Measurements from ENCODE around the gene DENND2D.

DENND2D gene

DNA sequence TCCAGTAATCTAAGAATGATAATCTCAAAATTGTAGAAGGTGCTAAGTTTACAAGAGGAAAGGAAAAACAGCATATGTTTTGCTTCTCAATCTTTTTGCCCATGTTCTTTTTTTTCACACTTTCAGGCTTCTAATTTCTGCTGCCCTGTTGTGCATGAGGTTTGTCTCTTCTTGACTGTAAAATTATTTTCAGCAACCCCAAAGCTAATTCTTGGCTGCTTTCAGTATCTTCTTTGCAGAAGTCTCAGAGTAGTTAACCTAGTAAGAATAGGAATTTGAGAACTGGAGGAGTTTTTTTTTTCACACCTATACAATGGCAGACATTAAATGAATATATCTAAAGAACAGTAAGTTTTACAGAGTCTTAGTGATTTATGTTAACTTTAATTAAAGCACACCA lies 26.4 kb downstream of the DENND2D start:
- DNase-seq = no peak

DNA sequence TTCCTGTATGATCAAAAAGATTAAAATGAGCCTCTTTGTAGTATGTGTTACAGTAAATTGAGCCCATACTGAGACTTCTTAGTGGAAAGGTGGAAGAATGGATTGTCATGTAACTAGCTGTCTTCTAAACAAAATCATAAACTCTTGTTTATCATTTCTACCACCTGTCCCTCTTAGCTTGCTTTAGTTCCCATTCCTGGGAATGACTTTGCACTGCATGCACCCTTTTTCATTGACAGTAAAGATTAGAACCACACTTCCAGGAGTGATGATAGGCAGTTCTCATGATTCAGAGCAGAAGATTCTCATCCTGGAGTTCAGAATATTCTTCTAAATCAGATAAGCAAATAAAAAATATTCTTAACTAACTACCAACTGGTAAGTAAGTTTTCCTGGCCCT lies 28.0 kb downstream of the DENND2D start:
- no peak for DNase-seq

DNA sequence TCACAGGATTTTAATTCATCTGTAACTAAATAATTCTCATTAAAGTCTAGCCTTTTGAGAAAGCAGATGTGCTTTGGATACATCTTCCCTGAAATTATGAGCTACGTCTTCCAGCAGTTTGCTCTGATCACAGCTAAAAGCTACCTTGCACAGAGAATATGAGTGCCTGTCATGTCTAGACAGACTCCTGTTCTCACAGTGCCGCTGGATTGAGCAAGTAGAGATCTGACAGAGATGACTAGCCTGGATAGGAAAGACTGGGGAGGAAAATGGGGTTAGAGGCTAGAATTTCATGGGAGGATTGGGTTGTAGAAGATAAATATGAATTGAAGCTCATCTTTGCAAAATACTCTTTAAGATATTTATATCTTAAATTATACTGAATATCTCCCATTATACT lies 36.3 kb downstream of the DENND2D start:
- no peak for DNase-seq

DNA sequence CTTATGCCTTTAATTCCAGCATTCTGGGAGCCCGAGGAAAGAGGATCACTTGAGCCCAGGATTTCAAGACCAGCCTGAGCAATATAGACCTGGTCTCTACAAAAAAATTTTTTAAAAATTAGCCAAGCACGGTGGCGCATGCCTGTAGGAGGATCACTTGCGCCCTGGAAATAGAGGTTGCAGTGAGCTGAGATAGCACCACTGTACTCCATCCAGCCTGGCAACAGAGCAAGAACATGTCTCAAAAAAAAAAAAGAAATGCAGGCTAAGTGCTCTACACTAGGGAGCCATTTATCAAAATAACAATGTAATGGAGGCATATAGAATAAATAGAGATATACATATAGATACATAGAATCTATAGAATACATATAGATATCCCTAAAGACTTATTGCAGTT lies 37.1 kb downstream of the DENND2D start:
- DNase-seq = no peak

DNA sequence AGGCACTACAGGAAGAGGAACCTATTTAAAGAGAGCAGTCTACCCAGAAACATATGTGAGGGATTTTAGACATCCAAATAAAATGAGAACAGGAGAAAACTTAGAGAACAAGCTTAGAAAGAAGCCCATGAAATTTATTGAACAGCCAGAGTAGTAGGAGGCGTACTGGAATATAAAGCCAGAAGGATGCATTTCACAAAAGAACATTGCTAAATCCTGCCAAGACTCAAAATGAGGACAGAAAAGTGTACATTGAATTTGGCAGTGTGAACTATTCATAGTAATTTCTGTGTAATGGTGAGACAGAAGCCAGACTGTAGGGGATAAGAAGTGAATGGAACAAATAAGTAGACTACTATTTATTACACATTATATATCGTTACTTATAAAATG lies 38.0 kb downstream of the DENND2D start:
- DNase-seq = no peak

DNA sequence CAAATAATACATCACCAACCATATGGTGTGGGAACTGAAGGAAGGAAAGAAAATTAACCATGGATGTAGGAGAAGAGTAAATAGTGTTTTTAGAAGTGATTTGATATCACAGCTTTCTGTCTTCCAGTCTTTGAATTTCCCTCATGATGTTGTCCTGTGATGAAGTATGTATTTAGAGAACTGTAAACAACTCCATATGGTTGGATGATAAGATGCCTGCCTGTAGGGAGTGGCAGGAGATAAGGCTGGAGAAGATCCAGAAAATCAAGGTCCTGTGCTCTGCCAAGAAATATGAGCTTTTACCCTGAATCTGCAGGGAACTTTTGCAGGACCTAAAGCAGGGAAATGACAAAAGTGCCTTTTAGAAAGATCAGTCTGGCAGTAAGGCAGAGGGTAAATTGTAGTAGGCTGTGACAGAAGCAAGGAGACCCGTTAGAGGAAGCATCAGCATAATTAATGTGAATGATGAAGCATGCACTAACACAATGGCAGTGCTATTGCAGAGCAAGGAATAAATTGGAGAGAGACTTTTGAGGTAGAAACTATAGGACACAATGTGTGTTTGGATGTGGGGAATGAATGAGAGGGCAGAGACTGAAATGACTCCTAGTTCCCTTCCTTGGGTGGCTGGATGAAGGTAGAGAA lies 38.5 kb downstream of the DENND2D start:
- no peak for DNase-seq

DNA sequence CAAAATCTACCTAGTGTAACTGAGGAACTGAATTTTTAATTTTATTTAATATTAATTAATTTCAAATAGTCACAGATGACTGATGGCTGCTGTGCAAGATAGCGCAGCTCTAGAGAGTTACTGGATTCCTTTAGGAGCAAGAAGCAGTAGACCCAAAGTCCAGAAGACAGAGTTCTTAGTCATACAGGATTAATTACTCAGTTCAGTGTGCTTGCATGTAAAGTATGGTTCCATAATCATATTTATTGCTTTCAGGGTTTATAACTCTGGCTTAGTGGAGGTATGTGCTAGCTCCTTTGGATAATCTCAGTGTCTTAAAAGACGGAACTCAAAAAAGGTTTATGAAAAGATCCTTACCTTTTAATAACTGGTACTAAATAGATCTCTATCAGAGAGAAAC lies 43.0 kb downstream of the DENND2D start:
- DNase-seq = no peak

DNA sequence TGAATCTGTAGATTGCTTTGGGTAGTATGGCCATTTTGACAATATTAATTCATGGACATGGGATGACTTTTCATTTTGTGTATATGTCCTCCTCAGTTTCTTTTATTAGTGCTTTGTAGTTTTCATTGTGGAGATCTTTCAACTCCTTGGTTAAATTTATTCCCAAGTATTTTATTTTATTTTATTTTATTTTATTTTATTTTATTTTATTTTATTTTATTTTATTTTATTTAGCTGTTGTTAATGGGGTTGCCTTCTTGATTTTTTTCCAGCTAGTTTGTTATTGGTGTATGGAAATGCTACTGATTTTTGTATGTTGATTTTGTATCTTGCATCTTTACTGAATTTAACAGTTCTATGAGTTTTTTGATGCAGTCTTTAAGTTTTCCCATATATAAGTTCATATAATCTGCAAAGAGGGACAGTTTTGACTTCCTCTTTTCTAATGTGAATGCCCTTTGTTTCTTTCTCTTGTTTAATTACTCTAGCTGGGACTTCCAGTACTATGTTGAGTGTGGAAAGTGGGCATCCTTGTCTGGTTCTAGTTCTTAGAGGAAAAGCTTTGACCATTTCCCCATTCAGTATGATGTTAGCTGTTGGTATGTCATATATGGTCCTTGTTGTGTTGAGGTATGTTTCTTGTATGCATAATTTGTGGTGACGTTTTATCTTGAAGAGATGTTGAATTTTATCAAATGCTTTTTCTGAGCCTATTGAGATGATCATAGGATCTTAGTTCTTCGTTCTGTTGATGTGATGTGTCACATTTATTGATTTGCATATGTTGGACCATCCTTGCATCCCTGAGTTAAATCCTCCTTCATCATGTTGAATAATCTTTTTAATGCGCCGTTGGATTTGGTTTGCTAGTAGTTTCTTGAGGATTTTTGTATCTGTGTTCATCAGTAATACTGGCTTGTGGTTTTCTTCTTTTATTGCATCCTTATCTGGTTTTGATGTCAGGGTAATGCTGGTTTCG lies 46.1 kb downstream of the DENND2D start:
- DNase-seq = no peak

DNA sequence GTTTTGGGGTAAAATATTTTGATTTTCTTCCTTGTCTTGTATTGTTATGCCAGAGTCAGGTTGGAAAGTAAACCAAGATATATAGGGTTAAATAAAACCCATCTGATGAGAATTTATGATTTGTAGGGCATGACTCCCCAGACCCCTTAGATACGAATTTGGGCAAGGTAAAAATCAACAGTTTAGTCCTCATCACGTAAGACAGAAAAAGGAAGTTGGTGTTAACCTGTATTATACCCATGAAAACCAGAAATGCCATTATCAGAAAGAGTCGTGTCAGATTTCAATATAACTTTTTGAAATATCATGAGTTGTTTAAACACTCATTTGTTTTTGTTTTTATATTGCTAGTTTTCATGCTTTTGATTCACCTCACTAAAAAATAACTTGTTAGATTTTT lies 48.6 kb downstream of the DENND2D start:
- no peak for DNase-seq

DNA sequence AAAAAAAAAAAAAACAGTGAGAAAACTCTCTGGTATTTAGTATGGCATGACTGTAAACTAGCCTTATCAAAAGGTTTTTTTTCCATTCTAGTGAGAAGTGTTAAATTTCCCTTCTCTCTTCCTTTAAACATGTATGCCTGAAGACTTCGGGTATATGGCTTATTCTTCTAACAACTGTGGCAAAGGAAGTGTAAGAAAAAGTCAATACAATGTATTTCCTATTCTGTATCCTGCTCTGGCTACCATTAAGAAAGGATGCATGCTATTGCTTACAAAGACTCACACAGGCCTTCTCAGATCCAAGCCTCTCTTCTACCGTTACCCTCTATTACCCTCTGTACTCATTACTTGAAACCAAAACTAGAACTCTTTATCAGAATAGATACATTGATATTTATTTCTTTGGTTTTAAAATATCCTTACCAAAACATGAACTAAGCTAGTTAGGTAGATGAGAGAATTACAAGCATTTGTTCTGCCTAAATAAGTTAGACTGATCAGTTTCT lies 52.0 kb downstream of the DENND2D start:
- no peak for DNase-seq

DNA sequence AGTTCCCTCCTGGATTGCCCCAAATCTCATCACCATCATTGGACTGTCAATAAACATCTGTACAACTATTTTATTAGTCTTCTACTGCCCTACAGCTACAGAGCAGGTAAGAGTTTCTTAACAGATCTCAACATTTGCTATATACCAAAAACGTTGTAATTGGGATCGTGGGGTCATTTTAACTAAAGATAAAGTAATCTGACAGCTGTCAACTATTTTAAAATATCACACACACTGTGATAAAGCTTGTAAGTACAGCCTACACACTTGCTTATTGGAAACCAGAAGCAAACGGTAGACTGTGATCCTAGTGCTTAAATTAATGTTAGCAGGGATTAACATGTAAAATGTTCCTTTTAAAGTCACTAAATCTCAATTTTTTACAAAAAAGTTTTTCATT lies 52.5 kb downstream of the DENND2D start:
- no peak for DNase-seq

DNA sequence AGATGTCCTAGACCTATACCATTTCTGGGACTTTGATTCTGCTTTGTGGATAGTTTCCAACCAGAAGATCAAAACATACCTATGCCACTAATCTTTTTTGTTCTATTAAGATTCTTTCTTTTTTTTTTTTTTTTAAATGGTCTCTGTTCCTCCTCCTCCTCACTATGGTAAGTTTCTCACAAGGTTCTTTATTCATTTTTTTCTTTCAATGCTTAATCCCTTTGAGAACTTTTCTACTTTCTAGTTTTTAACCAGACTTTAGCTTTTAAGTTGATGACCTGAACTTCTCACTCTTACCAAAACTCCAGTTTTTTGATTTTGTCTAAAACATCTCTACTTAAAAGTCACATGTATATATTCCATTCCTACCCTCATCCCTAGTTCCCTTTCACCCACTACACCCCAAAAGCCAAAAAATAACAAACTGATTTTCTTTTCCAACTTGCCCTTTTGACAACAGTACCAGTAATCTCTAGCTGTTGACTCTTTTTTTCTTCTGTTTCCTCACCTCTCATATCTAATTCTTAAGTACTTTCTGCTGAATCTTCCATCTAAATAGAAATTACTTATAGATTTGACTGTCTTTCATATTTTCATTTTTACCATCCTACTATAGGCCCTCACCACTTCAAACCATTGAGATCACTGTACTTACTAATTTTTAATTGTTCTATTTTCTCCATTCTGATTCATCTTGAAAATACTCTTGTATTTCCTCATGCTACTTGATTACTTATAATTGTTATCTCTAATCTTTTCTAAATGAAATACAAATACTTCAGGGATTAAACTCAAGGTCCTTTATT lies 54.3 kb downstream of the DENND2D start:
- DNase-seq = no peak

DNA sequence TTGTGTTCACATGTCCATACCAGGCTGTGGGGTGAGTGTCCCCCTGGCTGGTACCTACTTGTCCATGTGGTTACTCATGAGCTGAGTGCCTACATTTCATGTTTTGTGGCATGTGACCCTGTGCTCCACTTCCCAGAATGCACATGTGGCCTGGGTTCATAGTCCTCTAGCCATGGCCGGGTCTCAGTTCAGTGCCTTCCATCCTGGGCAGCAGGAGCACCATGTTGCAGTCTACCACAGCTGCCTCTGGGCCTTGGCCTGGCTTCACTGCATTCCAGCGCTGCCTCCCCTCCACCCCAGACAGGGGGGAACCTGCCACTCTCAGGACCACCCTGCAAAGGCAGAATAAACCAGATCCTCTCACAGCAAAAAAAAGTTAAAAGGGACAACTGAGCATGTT lies 54.9 kb downstream of the DENND2D start:
- no peak for DNase-seq

DNA sequence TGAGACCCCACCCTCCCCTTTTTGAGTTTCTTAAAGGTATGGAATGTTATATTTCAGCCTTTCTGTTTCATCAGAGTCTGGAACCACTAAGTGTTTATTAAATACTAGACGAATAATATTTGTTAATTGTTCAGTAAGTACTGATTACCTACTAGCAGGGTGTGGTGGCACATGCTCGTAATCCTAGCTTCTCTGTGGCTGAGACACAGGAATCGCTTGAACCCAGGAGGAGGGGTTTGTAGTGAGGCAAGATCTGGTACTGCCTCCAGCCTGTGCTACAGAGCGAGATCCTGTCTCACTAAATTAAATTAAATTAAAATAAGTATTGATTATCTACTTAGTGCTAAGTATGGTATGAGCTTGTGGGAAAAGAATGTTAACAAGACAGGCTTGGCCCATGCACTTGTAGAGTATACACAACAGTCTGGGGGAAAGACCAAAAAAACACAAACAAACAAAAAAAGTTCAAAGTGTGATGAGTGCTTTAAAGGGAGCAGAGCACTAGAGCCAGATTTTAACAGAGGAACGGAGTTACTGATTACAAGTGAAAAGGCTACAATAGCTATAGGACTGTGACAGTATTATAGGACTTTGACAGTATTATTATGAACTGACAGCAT lies 58.0 kb downstream of the DENND2D start:
- DNase-seq = no peak

DNA sequence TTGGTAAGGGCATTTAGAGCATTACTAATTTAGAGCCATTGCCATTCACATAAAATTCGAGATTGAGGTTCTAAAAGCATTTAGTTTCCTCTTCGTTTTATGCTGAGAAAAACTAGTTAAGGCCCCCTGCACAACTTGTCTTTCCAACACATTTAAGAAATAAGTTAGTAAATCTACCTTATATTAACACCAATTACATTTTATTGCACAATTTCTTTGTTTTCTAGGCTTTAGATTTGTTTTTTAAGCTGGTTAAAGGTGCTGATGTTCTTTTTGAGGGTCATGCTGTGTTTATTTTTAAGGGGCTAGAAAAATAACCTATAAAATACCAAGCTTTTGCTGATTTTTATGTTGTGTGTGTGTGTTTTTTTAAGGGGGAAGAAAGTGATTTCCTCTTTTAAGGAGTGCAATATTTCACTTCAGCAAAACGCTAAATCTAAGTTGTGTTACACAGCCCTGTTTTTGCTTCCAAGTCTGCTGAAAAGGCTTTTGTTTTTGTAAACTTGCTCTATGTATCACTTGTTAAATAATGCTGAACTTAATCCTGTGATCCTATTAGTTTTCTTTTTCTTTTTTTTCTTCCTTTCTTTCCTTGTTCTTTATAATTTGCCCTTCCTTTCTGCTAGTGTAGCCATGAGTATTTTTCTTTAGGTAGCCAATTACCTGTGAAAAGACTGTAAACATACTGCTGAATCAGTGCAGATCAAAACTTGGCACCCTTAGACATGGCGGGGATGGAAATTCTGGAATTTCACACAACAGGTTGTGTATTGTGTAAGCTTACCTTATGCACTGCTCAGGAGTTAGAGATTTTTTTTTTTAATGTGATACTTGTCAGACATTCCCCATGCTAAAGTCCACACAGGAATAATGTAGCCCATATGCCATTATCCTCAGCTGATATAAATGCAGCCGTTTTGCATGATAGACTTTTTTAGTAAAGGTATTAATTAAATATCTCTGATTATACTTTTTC lies 58.9 kb downstream of the DENND2D start:
- no peak for DNase-seq

DNA sequence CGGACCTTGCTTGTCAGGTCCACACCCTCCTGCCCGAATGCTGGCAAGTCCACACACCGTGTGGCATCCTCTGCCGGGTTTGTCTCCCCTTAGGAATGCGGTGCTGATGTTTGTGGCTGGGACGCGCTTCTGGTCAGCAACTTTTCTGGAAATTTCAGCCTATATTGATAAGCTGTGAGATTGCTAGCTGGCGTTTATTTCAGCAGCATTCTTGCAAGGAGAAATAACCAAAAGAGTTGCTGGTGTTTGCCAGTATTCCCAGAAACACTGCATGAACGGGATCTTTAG lies 59.8 kb downstream of the DENND2D start:
- DNase-seq = no peak

DNA sequence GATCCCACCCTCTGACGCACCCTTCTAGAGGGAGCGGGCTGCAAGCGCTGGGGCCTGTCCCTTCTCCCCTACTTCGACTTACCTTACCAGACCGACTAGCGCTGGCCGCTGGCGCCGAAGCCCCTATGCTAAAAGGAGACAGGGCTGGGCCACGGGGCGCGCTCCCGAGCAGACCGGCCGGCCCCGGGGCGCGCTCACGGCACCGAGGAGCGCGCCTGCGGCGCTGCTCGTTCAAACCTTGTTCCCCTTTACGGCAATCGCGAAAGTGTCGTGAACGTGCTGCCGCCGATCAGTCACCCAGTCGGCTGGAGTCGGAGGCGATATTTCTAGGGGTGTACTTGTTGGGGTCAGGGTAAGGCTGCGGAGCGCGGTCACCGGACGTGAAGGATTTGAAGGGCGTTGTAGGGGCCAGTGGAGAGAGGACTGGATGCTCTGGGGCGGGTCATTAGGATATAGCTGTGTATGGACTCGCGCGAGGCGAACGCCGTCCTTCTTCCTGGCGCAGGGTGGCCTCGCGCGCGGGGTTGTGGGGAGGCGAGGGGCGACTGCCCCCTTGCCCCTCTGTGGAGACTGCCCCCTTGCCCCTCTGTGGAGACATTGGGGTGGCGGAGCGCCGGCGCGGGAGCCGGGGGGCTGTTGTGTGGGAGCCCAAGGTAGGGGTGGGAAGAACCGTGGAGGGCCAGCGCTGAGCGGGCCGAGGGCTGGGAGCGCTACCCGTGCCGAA lies 60.3 kb downstream of the DENND2D start, which contains the start of the genes CEPT1 and DRAM2:
CEPT1 (plus strand) TSS at position 268 of the 724 bp plus-strand sequence. CDS start 7,492 bp downstream, outside the sequence.
DRAM2 (minus strand) TSS at position 138 of the 724 bp plus-strand sequence. CDS start 8,539 bp downstream, outside the sequence.
- DNase-seq = peak; percentile 81

DNA sequence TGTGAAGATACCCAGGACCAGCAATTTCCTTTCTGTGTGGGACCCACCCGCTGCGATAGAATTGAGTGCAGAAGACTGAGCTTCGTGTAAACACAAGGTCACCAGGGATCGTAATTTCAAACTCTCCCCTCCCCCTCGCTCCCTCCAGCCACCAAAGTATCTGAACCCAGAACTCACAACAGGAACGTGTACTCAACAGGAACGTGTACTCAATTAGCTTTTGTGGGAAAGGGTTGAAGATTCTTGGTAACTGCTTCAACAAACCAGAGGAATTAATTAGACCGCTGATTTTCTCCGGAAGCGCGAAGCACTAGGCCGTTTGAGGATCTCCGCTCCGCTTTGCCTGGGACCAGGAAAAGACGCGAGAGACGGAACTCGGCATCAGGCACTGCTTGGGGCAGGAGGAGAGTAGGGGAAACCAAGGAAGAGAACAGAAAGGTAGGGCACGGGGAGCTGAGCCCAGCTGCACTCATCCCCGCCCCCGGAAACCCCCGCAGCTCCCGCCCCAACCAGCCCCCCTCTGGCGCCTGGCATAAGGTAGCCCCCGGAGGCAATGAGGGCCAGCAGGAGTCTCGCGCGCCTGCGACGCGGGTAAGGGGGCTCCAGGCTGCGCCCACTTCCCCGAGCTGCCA lies 61.0 kb downstream of the DENND2D start:
- DNase-seq = peak; percentile 69

All from effector CD8-positive, alpha-beta T cell (primary cell).